GM18511 (cell line): ENCODE measurements around the gene CYP2C9.

Source experiments
- ATAC-seq: cut with Tn5 transposase; IDR thresholded peaks from one replicate; pipeline ENCODE4 v1.9.1; 2021; ENCODE audit warnings: mild to moderate bottlenecking, moderate library complexity; ENCODE audit not compliant: unreplicated experiment

The CYP2C9 gene

GRCh38 chr10:95035332-95036295 lies 97.2 kb downstream of the CYP2C9 start:
- no peak for ATAC-seq

GRCh38 chr10:95039281-95039680 lies 100.8 kb downstream of the CYP2C9 start:
- ATAC-seq: no peak
